Neural progenitor cell (in vitro differentiated cells): ENCODE results near the gene ADO. TPM values are rescaled to one million over a fixed set of nuclear protein-coding genes. Genes with fewer than 3 reads are reported as not detected.

ENCODE experiments used
- DNase-seq: peaks from one replicate; pipeline ENCODE4 v3.0.0-alpha.2; 2016; ENCODE audit warnings: low spot score
- H2AFZ ChIP-seq: fragments of 200-600 bp; sonication (generic); replicated peaks from 2 replicates; pipeline ENCODE4 v1.6.1; 2016; ENCODE audit warnings: antibody characterized with exemption
- H3F3A ChIP-seq: fragments of 200-600 bp; sonication (generic); 2 replicates; pipeline ENCODE4 v1.6.1; 2016; ENCODE audit warnings: antibody characterized with exemption, low read depth
- H3K27ac ChIP-seq: fragments of 200-600 bp; sonication (generic); 2 replicates; pipeline ENCODE4 v1.5.1; 2016; ENCODE audit warnings: mild to moderate bottlenecking
- H3K27me3 ChIP-seq: fragments of 200-600 bp; sonication (generic); 2 replicates; pipeline ENCODE4 v1.6.1; 2016; ENCODE audit warnings: mild to moderate bottlenecking, moderate library complexity
- H3K36me3 ChIP-seq: fragments of 200-600 bp; sonication (generic); 2 replicates; pipeline ENCODE4 v1.5.1; 2016
- H3K4me1 ChIP-seq: fragments of 200-600 bp; sonication (generic); 2 replicates; pipeline ENCODE4 v1.6.1; 2016; ENCODE audit warnings: mixed run types
- H3K4me2 ChIP-seq: fragments of 200-600 bp; sonication (generic); 2 replicates; pipeline ENCODE4 v1.6.1; 2016
- H3K4me3 ChIP-seq: fragments of 200-600 bp; sonication (generic); 2 replicates; pipeline ENCODE4 v1.5.1; 2016
- H3K79me2 ChIP-seq: fragments of 200-600 bp; sonication (generic); 2 replicates; pipeline ENCODE4 v1.6.1; 2016; ENCODE audit warnings: low read depth
- H3K9ac ChIP-seq: fragments of 200-600 bp; sonication (generic); 2 replicates; pipeline ENCODE4 v1.6.1; 2016
- H3K9me3 ChIP-seq: fragments of 200-600 bp; sonication (generic); 2 replicates; pipeline ENCODE4 v1.5.1; 2016; ENCODE audit warnings: low read depth
- H4K20me1 ChIP-seq: fragments of 200-600 bp; sonication (generic); 2 replicates; pipeline ENCODE4 v1.6.1; 2016; ENCODE audit warnings: low read depth
- H3K27ac Mint-ChIP-seq: 3 replicates; pipeline ENCODE4 v1.8.0; 2021; ENCODE audit warnings: mixed read lengths
- H3K27me3 Mint-ChIP-seq: 2 replicates; pipeline ENCODE4 v1.8.0; 2022; ENCODE audit warnings: low read depth, mild to moderate bottlenecking, inconsistent platforms, moderate library complexity, mixed read lengths; ENCODE audit not compliant: insufficient read depth
- H3K36me3 Mint-ChIP-seq: 3 replicates; pipeline ENCODE4 v1.8.0; 2021; ENCODE audit warnings: mixed read lengths
- H3K4me1 Mint-ChIP-seq: 3 replicates; pipeline ENCODE4 v1.8.0; 2021; ENCODE audit warnings: mixed read lengths
- H3K4me3 Mint-ChIP-seq: 3 replicates; pipeline ENCODE4 v1.8.0; 2021; ENCODE audit warnings: mild to moderate bottlenecking, moderate library complexity, mixed read lengths
- H3K9me3 Mint-ChIP-seq: 3 replicates; pipeline ENCODE4 v1.8.0; 2020; ENCODE audit warnings: mixed read lengths
- EZH2 ChIP-seq: fragments of 200-600 bp; sonication (generic); IDR thresholded peaks from 2 replicates; pipeline ENCODE4 v1.6.1; 2017; ENCODE audit warnings: antibody characterized with exemption, mild to moderate bottlenecking, moderate library complexity
- EZH2phosphoT487 ChIP-seq: fragments of 200-600 bp; sonication (generic); IDR thresholded peaks from 2 replicates; pipeline ENCODE4 v1.6.1; 2017; ENCODE audit warnings: antibody characterized with exemption
- total RNA-seq: library from RNA; depleted of rRNA; stranded (reverse); fragments of >200 nt; gene quantifications from 2 replicates; pipeline ENCODE4 v1.2.3, GENCODE V29; 2015; ENCODE audit warnings: low replicate concordance
- TF ChIP-seq, protein P1 (sequence below): fragments of 200-600 bp; sonication (generic); IDR thresholded peaks from 2 replicates; pipeline ENCODE4 v1.5.1; 2017; ENCODE audit warnings: antibody characterized with exemption, mild to moderate bottlenecking

Gene ADO
- total RNA-seq, 1 donor from 2014 or later = 28.1 TPM

- Mint-ChIP-seq H3K9me3 (no peaks in the 10 kb centered on the region), H3K27ac (no peak overlapping the region), H3K4me3 (no peak overlapping the region), H3K4me1 (peaks cover 27% of the 10 kb centered on the region), H3K27me3 (peaks cover 5% of the 10 kb centered on the region), H3K36me3 (no peaks in the 10 kb centered on the region)
- Histone ChIP-seq H3K4me2 (no peak overlapping the region), H3F3A (peaks cover 7% of the 10 kb centered on the region), H3K79me2 (no peaks in the 10 kb centered on the region), H3K9ac (no peak overlapping the region), H3K36me3 (no peaks in the 10 kb centered on the region), H2AFZ (no peak overlapping the region), H3K4me1 (peaks cover 7% of the 10 kb centered on the region), H3K27ac (no peak overlapping the region), H3K27me3 (no peaks in the 10 kb centered on the region), H3K4me3 (no peak overlapping the region), H4K20me1 (no peaks in the 10 kb centered on the region), H3K9me3 (no peaks in the 10 kb centered on the region)
- TF ChIP-seq EZH2phosphoT487 (no peak), EZH2 (no peak)
- TF ChIP-seq, protein P1, sequence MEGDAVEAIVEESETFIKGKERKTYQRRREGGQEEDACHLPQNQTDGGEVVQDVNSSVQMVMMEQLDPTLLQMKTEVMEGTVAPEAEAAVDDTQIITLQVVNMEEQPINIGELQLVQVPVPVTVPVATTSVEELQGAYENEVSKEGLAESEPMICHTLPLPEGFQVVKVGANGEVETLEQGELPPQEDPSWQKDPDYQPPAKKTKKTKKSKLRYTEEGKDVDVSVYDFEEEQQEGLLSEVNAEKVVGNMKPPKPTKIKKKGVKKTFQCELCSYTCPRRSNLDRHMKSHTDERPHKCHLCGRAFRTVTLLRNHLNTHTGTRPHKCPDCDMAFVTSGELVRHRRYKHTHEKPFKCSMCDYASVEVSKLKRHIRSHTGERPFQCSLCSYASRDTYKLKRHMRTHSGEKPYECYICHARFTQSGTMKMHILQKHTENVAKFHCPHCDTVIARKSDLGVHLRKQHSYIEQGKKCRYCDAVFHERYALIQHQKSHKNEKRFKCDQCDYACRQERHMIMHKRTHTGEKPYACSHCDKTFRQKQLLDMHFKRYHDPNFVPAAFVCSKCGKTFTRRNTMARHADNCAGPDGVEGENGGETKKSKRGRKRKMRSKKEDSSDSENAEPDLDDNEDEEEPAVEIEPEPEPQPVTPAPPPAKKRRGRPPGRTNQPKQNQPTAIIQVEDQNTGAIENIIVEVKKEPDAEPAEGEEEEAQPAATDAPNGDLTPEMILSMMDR = no peak
- no peak for DNase-seq
These were observed 41.4 kb upstream of the ADO start for GRCh38 chr10:62763155-62763554.

DNA sequence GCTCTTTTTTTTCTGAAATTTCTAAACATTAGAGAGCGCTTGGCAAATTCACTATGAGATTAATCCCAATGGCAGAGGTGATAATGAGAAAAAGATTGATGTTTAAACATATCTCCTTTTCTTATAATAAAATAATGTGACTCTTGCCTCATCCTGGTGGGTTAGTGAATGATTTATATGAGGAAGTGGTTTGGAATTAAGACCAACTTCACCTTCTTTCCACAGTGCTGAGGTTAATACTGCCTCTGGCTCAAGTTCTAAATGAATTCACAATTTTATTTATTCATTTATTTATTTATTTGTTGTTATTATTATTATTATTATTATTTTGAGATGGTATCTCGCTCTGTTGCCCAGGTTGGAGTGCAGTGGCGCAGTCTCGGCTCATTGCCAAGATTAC lies 40.5 kb upstream of the ADO start:
- no peak overlapping the region for H2AFZ ChIP-seq
- peaks cover 30% of the 10 kb centered on the region for H3K4me1 Mint-ChIP-seq
- no peak overlapping the region for H3K9ac ChIP-seq
- H3K9me3 ChIP-seq = no peaks in the 10 kb centered on the region
- H3K27me3 Mint-ChIP-seq = peaks cover 5% of the 10 kb centered on the region
- H3K79me2 ChIP-seq = no peaks in the 10 kb centered on the region
- TF ChIP-seq EZH2phosphoT487 = no peak
- no peak for TF ChIP-seq EZH2
- TF ChIP-seq, protein P1 = no peak
- peaks cover 7% of the 10 kb centered on the region for H3K4me1 ChIP-seq
- no peaks in the 10 kb centered on the region for H3K36me3 ChIP-seq
- H3F3A ChIP-seq = peaks cover 7% of the 10 kb centered on the region
- no peak overlapping the region for H3K4me3 Mint-ChIP-seq
- DNase-seq = no peak
- H3K27me3 ChIP-seq = no peaks in the 10 kb centered on the region
- H3K4me2 ChIP-seq = no peak overlapping the region
- no peaks in the 10 kb centered on the region for H4K20me1 ChIP-seq
- H3K36me3 Mint-ChIP-seq = no peaks in the 10 kb centered on the region
- no peak overlapping the region for H3K27ac Mint-ChIP-seq
- H3K4me3 ChIP-seq = no peak overlapping the region
- no peaks in the 10 kb centered on the region for H3K9me3 Mint-ChIP-seq
- no peak overlapping the region for H3K27ac ChIP-seq

DNA sequence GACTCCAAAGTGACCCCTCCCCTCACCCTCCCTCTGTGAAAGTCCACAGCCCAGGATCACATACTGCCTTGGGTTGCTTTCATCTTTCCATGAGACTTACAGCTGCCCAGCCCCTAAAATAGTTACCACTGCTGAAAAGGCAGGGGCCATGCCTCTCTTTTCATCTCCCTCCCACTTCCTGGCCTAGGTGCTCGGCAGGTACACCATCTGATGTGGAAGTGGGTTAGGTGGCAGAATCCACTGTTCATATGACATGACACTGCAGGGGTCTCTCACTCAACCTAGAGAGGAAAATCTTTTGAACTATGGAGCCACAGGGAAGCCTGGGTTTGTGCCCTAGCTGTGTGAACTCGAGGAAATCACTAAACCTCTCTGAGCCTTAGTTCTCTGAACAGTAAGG lies 38.8 kb upstream of the ADO start:
- Histone ChIP-seq H3K36me3 (no peaks in the 10 kb centered on the region), H3K27ac (no peak overlapping the region), H3K79me2 (no peaks in the 10 kb centered on the region), H4K20me1 (no peaks in the 10 kb centered on the region), H3K4me2 (no peak overlapping the region), H3K9me3 (no peaks in the 10 kb centered on the region), H3K9ac (no peak overlapping the region), H3F3A (no peaks in the 10 kb centered on the region), H3K4me1 (peaks cover 13% of the 10 kb centered on the region), H2AFZ (no peak overlapping the region), H3K27me3 (no peaks in the 10 kb centered on the region), H3K4me3 (no peak overlapping the region)
- no peaks in the 10 kb centered on the region for H3K36me3 Mint-ChIP-seq
- H3K27ac Mint-ChIP-seq = no peak overlapping the region
- H3K27me3 Mint-ChIP-seq = peaks cover 3% of the 10 kb centered on the region
- no peak overlapping the region for H3K4me3 Mint-ChIP-seq
- DNase-seq = no peak
- TF ChIP-seq EZH2phosphoT487 = no peak
- no peak for TF ChIP-seq EZH2
- TF ChIP-seq, protein P1 = no peak
- no peaks in the 10 kb centered on the region for H3K9me3 Mint-ChIP-seq
- peaks cover 32% of the 10 kb centered on the region for H3K4me1 Mint-ChIP-seq

- TF ChIP-seq, protein P1 = no peak
- no peak for TF ChIP-seq EZH2
- no peak for TF ChIP-seq EZH2phosphoT487
- H3K4me1 ChIP-seq = peaks cover 13% of the 10 kb centered on the region
- H3K36me3 ChIP-seq = no peaks in the 10 kb centered on the region
- no peak for DNase-seq
- H3K9me3 Mint-ChIP-seq = no peaks in the 10 kb centered on the region
- H2AFZ ChIP-seq = no peak overlapping the region
- no peaks in the 10 kb centered on the region for H3F3A ChIP-seq
- peaks cover 3% of the 10 kb centered on the region for H3K27me3 Mint-ChIP-seq
- H3K79me2 ChIP-seq = no peaks in the 10 kb centered on the region
- H3K27ac ChIP-seq = no peak overlapping the region
- H4K20me1 ChIP-seq = no peaks in the 10 kb centered on the region
- no peaks in the 10 kb centered on the region for H3K9me3 ChIP-seq
- peaks cover 25% of the 10 kb centered on the region for H3K4me1 Mint-ChIP-seq
- no peak overlapping the region for H3K27ac Mint-ChIP-seq
- H3K4me2 ChIP-seq = no peak overlapping the region
- no peak overlapping the region for H3K4me3 Mint-ChIP-seq
- H3K36me3 Mint-ChIP-seq = no peaks in the 10 kb centered on the region
- no peaks in the 10 kb centered on the region for H3K27me3 ChIP-seq
- H3K9ac ChIP-seq = no peak overlapping the region
- H3K4me3 ChIP-seq = no peak overlapping the region
These were observed 38.1 kb upstream of the ADO start for GRCh38 chr10:62766386-62766785.
